HL-60 (cell line): Measurements from ENCODE around the gene ADGRG1.

Experiments
- POLR2AphosphoS5 ChIP-seq: IDR thresholded peaks from 2 replicates; pipeline ENCODE4 v1.6.1; 2012; ENCODE audit warnings: low read depth
- REST ChIP-seq: IDR thresholded peaks from 2 replicates; pipeline ENCODE4 v1.6.1; 2012; ENCODE audit warnings: low read depth; ENCODE audit not compliant: insufficient replicate concordance
- TF ChIP-seq, protein P1 (sequence below): IDR thresholded peaks from one replicate; pipeline ENCODE4 v1.5.1; 2011; ENCODE audit warnings: low read length, control low read depth, inconsistent platforms; ENCODE audit not compliant: insufficient read depth

DNA sequence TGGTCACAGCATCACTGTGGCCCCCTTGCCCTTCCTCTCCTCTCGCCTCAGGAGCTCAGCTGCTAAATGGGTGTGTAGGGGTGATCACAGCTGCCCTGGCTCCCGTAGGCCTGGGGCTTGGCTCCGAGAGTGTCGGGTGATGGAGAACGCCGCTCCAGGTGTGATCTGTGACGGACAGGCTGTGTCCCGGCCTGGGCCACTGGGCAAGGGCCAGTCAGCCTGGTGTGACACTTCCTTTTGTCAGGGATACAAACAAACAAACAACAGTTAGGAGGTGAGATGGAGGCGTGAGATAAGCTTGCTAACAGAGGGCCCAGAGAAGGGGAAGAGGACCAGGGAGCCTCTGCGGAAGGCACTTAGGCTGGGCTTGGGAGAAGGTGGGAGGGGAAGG, 2.0 kb downstream of the ADGRG1 start:
- TF ChIP-seq, protein P1, sequence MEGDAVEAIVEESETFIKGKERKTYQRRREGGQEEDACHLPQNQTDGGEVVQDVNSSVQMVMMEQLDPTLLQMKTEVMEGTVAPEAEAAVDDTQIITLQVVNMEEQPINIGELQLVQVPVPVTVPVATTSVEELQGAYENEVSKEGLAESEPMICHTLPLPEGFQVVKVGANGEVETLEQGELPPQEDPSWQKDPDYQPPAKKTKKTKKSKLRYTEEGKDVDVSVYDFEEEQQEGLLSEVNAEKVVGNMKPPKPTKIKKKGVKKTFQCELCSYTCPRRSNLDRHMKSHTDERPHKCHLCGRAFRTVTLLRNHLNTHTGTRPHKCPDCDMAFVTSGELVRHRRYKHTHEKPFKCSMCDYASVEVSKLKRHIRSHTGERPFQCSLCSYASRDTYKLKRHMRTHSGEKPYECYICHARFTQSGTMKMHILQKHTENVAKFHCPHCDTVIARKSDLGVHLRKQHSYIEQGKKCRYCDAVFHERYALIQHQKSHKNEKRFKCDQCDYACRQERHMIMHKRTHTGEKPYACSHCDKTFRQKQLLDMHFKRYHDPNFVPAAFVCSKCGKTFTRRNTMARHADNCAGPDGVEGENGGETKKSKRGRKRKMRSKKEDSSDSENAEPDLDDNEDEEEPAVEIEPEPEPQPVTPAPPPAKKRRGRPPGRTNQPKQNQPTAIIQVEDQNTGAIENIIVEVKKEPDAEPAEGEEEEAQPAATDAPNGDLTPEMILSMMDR, result no peak
- TF ChIP-seq POLR2AphosphoS5 (no peak), REST (no peak)
